GM21576 (cell line): ENCODE results near the gene ALDH2.
"Not testable (repeated sequence)": the region's sequence is repeated elsewhere in the genome, so short reads cannot be mapped to it uniquely, and the experiment has no call there.

ENCODE experiments used
- ATAC-seq: cut with Tn5 transposase; IDR thresholded peaks from one replicate; pipeline ENCODE4 v1.9.1; 2021; ENCODE audit warnings: mild to moderate bottlenecking, moderate library complexity; ENCODE audit not compliant: unreplicated experiment

Gene ALDH2

DNA sequence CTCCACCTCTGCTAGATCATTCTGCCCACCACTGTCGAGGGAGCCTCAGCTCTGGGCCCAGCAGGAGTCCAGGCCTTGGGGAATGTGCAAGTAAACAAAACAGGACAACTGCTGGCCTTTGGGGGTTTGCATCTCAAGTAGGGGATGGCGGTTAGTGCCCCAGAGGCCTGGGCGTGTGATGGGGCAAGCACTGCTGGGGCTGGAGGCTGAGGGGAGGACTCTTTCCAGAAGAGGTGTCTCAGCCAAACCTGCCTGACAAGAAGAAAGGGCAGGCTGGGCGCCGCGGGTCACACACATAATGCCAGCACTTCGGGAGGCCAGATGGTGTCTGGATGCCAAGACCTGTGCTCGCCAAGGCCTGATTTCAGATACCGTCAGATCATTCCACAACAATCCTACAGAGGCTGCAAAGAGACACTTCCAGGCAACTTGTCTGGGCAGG, 8.6 kb upstream of the ALDH2 start:
- ATAC-seq: peak; percentile 1

DNA sequence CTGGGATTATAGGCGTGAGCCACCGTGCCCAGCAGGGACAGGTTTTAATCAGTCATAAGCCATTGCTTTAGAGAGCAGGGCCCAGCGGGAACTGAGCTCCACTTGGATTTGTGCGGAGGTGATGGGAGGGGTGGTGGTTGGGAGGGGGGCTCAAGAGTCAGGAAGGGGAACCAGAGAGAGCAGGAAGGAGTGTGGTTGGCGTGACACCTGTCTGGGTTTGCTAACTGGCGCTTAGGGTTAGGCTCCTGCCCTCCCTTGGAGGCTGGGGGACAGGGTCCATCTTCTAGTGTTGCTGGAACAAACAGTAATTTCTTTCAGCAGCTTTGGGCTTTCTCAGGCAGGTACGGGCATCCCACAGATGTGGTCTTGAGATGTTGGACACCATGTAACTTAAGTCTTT, 7.5 kb upstream of the ALDH2 start:
- ATAC-seq: no peak

DNA sequence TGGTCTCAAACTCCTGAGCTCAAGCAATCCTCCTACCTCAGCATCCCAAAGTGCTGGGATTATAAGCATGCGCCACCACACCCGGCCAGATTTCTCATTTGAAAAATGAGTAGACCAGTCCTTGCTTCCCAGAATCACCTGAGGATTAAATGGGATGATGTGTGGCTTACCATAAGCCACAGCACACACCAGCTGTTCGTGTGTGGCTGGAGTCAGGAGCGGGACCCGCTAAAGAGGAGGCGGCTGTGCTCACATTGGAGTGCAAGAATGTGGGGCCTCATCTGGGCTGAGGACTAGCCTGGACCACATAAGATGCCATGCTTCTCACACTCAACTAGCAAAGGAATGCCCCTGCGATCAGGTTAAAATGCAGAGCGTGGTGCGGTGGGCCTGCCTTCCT, 6.7 kb upstream of the ALDH2 start:
- no peak for ATAC-seq

DNA sequence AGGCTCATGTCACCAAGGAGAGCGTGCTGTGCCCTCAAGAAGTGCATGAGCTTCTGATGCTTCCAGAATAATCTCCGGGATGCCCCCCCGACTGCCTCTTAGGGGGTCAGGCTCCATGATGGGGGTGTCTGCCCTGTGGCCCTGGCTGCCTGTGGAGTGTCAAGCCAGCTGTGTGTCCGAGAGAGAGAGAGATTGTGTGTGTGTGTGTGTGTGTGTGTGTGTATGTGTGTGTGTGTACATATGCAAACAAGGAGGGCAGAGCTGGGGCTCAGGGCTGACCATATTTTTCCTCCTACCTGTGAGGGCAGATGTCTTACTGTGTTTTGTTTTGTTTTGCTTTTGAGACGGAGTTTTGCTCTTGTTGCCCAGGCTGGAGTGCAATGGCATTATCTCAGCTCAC, 5.6 kb upstream of the ALDH2 start:
- ATAC-seq: no peak

DNA sequence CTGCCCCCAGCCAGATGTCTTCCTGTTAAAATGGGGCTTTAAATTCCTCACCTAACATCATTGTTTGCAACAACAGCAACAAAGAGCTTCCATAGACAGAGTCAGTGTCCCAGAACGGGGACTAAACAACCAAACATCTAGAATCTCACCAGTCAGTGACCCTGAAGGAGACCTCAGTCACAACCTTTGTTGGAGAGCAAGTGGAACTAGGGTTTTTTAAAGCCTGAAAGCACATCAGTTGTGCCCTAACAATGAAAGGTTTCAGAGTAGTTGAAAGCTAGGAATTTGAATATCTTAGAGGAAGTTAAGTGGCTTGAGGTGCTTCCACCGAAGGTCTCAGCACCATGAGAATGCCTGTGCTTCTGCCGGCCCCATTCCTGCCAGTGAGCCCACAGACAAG, 5.0 kb upstream of the ALDH2 start:
- no peak for ATAC-seq

DNA sequence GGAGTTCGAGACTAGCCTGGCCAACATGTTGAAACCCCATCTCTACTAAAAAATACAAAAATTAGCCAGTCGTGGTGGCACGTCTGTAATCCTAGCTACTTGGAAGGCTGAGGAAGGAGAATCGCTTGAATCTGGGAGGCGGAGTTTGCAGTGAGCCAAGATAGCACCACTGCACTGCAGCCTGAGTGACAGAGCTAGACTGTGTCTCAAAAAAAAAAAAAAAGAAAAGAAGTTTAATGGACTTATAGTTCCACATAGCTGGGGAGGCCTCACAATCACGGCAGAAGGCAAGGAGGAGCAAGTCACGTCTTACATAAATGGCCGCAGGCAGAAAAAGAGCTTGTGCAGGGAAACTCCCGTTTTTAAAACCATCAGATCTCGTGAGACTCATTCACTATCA, 3.2 kb upstream of the ALDH2 start:
- not testable (repeated sequence) for ATAC-seq

DNA sequence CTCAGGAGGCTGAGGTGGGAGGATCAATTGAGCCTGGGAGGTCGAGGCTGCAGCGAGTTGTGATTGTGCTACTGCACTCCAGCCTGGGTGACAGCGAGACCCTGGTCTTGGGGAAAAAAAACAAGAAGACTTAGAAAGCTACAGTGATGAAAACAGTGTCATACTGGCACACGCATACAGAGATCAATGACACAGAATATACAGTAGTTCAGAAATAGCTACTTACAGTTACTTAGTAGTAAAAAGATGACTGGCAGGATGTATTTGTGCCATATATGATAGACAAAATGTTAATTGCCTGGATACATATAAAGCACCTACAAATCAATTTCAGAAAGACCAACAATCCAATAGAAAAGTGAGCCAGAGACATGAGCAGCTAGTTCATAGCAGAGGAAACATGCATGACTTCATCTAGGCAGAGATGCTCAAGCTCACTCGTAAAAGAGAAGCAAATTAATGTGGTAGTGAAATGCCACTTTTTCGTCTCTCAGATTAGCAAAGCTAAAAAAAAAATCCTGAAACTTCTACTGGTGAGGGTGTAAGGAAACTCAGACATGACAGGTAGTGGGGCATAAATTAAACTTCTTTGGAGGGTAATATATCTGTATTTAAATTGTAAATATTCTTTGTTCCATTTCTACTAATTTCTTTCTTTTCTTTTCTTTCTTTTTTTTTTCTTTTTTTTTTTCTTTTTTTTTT, 2.5 kb upstream of the ALDH2 start:
- no peak for ATAC-seq

DNA sequence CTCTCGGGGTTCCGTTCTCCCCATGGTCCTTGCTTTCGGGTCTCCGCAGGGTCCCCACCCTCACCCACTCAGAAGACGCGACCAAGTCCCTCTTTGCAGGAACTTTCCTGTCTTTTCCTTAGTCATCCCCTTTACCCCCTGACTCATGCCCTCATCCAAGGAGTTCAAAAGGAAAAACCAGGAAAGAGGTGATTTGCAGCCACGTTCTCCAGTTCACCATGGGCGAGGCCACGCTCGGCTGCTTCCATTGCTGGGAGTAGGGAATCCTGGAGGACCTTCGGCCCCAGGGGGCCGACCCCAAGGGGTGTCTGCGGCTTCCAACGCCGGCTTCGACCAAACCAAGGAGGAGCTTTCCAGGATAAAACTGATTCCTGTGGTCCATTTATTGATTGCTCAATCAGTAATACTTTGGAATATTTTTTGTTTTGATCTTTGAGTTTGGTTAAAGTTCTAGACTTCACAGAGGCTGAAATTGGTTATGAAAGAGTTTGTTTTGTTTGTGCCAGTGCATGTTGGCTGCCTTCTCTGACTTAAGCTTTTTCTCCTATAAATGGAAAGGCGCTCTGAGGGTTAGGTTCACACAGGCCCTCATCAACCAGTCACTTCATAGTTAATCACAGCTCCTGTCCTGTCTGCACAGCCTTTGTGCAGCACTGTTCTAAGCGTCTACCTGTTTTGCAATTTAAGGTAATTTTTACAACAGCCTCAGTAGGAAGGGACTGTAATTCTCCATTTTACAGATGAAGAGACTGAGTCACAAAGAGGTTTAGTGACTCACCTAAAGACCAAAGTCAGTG, 827 bp downstream of the ALDH2 start:
- ATAC-seq: no peak

DNA sequence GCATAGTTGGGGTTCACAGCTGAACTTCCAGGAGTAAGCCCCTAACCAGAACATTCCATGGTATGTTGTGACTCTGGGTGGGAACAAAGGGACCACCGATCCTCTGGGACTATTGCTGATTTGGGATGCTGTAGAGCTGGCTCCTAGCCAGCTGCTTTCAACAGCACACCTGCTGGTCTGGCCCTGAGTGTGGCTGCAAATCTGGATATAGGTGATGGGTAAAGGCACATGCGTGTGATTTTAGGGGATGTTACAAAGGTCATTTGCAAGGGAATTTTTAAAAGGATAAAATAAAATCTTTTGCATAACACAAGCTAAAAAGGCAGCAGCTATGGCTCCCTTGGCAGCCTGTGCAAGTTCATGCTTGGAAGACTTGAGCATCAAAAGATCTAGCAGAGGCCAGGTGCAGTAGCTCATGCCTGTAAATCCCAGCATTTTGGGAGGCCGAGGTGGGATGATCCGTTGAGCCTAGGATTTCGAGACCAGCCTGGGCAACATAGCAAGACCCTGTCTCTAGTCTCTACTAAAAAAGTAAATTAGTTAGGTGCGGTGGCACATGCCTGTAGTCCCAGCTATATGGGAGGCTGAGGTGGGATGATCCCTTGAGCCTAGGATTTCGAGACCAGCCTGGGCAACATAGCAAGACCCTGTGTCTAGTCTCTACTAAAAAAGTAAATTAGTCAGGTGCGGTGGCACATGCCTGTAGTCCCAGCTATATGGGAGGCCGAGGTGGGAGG, 1.6 kb downstream of the ALDH2 start:
- ATAC-seq: no peak

DNA sequence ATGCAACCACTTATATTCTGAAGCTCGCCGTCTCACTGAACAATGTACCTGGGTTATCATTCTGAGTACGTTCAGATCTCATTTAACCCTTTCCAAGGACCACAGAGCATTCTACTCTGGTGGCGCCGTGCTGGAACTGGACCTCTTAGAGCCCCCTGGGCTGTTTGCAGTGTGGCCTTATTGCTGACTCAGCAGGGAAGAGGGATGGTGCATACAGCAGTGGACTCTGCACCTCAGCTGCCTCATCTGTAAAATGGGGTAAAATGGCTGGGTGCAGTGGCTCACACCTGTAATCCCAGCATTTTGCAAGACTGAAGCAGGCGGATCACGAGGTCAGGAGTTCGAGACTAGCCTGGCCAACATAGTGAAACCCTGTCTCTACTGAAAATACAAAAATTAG, 2.9 kb downstream of the ALDH2 start:
- no peak for ATAC-seq

DNA sequence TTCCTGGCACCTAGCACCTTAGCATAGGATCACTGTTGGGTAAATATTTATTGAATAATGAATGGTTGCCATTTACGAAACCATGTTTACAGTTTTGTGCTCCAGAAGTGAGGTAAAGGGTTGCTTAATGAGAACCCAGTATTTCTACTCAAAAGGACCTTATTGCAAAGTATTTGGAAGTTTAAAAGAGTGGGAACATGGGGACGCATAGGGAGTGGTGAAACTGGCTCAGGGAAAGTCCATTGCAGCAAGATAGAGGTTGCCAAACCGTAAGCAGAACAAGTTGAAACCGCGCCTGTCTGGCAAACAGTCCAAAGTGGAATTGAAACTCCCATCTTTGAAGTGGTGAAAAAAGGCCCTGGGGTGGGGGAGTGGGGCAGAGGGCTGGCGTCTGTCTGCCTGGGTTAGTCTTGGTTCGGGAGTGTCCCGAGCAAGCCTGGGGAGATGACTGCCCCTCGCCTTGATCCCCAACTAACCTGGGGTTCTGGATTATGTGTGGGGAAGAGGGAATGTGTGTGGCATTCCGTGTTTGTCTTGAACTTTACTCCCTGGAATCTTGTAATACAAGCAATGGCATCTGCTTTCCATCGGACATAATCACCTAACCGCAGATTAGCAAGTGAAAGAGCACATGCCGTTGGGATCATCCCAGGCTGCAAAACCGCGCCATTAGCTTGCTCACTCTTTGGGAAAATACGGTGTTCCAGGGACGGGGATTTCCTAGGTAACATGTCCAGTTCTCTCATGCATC, 7.2 kb downstream of the ALDH2 start:
- peak; percentile 43 for ATAC-seq

DNA sequence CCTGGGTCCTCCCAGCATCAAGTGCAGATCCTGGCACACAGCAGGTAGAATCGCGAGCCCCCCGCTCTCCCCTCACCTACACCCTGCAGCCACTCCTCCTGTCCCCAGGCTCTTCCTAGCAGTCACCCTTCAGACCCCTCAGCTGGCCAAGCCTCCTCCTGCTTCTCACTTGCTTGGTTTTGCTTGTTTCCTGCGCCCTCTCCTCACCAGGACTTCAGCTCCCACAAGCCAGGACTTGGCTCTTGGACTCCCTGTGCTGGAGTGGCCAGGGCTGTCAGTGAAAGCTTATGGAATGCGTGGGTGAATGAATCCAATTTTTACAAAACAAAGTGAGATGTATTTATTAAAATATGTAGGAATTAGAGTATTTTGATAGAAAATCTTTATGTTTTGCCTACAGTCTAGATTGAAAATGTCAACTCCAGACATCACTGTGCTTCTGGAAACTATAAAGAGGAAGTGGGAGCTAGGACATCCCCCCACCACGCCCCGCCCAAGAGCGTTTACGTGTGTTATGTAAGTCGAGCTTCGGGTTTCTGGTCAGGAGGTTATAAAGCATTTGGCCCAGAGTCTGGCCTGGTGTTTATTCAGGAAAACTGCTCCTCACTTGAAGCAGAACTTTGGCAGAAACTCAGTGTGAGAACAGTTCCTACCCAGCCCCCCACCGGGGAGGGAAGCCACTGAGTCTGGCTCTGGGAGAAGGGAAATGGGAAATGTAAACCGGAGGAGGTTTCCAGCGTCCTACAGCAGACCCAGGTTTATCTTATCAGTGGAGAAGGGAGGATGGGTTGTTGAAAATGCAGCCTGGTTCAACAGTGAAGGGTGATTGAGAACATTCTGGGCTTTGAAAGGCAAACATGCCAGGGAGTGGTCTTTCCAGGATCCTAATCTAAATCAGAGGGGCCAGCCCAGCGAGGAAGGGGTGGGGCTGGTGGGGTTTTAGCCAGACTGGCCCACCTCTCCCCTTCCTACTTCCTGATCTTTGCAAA, 8.8 kb downstream of the ALDH2 start:
- ATAC-seq: peak; percentile 77

DNA sequence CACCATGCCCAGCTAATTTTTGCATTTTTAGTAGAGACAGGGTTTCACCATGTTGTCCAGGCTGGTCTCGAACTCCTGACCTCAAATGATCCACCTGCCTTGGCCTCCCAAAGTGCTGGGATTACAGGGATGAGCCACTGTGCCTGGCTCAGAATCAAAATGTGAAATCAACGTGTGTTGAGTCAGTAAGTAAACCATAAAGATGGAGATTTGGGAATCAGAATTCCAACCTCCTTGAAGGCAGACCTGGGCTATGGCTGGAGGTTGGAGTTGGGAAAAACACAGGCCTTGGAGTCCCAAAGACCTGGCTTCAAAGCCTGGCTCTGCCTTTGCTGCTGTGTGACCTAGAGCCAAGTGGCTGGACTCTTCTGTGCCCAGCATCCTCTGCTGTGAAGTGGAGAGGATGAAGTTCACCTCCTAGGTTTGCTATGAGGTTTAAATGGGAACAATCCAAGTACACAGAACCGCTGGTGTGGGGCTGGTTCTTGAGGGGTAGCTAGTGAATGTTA, 10.2 kb downstream of the ALDH2 start:
- no peak for ATAC-seq

DNA sequence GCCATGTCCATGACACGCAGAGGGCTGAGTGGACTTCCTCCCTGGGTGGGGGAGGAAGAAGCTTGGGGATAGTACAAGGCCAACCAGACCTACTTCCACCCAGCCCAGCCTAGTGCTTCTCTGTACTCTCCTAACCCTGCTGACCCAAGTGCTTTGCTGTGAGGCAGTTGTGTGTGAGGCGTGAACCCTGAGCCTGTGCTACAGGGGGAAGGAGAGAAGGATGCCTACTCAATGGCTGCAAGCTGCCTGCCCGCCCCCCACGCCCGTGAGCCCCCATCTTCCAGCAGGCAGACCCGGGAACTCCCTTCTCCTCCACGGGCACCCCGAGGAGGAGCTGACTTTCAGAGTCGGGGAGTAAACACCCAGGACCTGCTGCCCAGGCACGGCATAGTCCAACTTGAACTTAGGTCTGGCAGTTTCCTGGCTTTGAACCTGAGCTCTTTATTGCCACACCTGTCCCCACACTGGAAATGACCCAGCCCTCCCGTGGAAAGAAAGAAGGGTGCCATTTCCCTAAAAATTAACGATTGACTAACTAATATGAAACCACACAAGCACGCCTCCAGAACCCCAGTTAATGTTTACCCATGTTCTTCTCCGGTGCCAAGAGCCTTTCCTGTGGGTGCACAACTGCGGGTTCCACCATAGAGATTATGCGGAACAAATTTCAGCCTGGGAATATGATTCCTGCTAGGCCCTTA, 10.8 kb downstream of the ALDH2 start:
- no peak for ATAC-seq

DNA sequence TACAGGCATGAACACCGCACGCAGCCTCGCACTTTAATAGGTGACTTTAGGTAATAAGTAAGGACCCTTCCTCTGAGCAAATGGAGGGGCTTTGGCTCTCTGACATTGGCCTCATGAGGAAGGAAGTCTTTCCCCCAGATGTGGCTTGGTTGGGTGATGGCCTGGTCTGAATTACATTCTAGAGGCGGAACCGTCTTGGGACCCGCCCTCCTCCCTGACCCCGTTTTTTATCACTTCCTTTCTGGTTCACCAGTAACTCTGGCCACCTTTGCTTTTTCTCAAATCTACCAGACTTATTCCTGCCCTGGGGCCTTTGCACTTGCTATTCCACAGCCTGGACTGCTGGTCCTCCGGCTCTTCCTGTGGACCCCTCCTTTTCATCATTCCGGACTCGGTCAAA, 13.4 kb downstream of the ALDH2 start:
- no peak for ATAC-seq

DNA sequence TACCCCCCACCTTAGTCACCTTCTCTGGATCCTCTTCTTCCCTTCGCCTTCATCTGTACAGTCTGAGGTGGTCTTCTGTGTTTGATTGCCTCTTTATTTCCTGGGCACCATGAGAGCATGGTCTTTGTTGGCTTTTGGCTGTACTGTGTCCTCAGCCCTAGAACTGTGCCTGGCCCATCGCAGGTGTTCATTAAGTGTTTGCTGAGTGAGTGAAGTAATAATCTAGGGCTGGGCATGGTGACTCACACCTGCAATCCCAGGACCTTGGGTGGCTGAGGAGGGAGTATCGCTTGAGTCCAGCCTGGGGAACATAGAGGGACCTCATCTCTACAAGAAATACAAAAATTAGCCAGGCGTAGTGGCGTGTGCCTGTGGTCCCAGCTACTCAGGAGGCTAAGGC, 13.9 kb downstream of the ALDH2 start:
- ATAC-seq: no peak

DNA sequence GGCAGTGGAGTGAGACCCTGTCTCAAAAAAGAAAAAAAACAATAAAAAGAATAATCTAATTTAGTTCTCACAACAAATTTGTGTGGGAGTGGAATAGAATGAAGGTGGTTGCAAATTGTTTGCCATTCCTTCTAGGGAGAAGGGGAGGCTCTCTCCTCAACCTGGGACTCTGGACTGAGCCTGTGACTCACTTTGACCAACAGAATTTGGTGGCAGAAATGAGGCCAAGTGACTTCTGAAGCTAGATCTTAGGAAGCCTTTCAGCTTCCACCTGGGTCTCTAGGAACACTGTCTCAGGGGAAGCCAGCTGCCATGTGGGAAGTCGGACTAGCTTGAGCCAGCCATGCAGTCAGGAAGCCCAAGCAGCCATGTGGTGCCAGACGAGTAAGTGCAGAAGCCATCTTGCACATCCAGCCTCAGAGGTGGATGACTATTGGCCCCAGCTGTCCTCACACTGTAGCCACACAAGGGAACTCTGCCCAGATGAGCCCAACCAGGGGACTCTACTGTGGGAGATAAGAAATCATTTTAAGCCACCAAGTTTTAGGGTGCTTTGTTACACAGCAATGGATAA, 14.4 kb downstream of the ALDH2 start:
- ATAC-seq: no peak

DNA sequence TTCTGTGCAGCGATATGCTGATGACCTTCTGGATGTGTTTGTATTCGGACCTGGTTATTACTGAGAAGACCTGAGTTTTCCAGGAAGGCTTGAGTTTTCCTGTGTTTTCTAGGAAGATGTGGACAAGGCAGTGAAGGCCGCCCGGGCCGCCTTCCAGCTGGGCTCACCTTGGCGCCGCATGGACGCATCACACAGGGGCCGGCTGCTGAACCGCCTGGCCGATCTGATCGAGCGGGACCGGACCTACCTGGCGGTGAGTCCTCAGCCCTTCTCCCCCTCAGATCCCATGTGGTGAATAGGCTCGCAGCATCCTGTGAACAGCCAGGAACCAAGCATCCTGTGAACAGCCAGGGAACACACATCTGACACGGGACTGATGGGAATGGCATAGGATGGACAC, 16.3 kb downstream of the ALDH2 start:
- no peak for ATAC-seq

DNA sequence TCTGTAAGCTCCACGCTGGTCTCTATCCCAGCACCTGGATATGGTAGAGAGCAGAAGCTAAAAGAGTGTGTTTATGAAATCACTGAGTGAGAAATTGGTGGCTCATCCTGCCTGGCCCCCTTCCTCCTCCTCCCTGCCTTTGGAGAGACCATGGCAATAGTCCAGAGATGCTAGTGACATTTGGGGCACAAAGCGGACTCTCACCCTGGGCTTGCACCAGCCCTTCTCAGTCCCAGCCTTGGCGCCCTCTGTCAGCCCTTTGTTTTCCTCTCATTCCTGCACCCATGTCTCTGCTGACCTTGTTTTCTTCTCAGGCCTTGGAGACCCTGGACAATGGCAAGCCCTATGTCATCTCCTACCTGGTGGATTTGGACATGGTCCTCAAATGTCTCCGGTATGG, 18.2 kb downstream of the ALDH2 start:
- ATAC-seq: no peak
